Measurements from ENCODE around the gene ENO4.

GRCh38 chr10:116836083-116836482 is 13.2 kb upstream of the ENO4 start:
- TF ChIP-seq CTCF (IDR thresholded peaks at IDR 0.05) (no peak), POLR2A (IDR thresholded peaks at IDR 0.05; ENCODE audit: low read depth) (no peak), EP300 (IDR thresholded peaks at IDR 0.05) (no peak), POLR2AphosphoS5 (IDR thresholded peaks at IDR 0.05) (no peak)
